PC-9 (cell line): Measurements from ENCODE around the gene C17orf78. TPM values are rescaled to one million over a fixed set of nuclear protein-coding genes. Genes with fewer than 3 reads are reported as not detected.
"Not testable (repeated sequence)": the region's sequence is repeated elsewhere in the genome, so short reads cannot be mapped to it uniquely, and the experiment has no call there.

Experiments used
- BruUV-seq: library from RNA; stranded (reverse); fragments of 400-500 nt; replicated peaks from 2 replicates; lab custom pipeline; 2021; lab: Mats Ljungman, UMichigan
- CTCF ChIA-PET: fragments of 300-600 bp; sonication (Branson Sonifier 250); formaldehyde crosslinking; loops from one replicate; lab custom pipeline; 2022; ENCODE audit warnings: antibody characterized with exemption; lab: Charles Lee
- POLR2A ChIA-PET: fragments of 300-600 bp; sonication (Branson Sonifier 250); formaldehyde crosslinking; loops from one replicate; lab custom pipeline; 2022; ENCODE audit warnings: antibody characterized with exemption; ENCODE audit not compliant: unreplicated experiment; lab: Charles Lee
- DNase-seq, 2 experiments: peaks; one replicate each; pipeline versions ENCODE4 v3.0.0 to v3.0.0-alpha.2; 2015 to 2022; ENCODE audit warnings: mixed read lengths in 1 of 2
- H2AFZ ChIP-seq: fragments of 200-600 bp; sonication (generic); 2 replicates; pipeline ENCODE4 v1.8.1; 2017; ENCODE audit warnings: antibody characterized with exemption
- H3F3A ChIP-seq: fragments of 200-600 bp; sonication (generic); 2 replicates; pipeline ENCODE4 v1.8.1; 2017; ENCODE audit warnings: antibody characterized with exemption, mild to moderate bottlenecking, low read depth; ENCODE audit not compliant: insufficient read depth
- H3K27ac ChIP-seq: fragments of 200-600 bp; sonication (generic); 2 replicates; pipeline ENCODE4 v1.6.1; 2016; ENCODE audit warnings: mixed run types
- H3K27me3 ChIP-seq: fragments of 200-600 bp; sonication (generic); 2 replicates; pipeline ENCODE4 v1.6.1; 2016; ENCODE audit warnings: low read depth, mixed run types; ENCODE audit not compliant: insufficient read depth
- H3K36me3 ChIP-seq: fragments of 200-600 bp; sonication (generic); 2 replicates; pipeline ENCODE4 v1.6.1; 2016; ENCODE audit warnings: low read depth, mixed run types
- H3K4me1 ChIP-seq: fragments of 200-600 bp; sonication (generic); replicated peaks from 2 replicates; pipeline ENCODE4 v1.6.1; 2016; ENCODE audit warnings: mixed run types; ENCODE audit not compliant: insufficient read depth
- H3K4me2 ChIP-seq: fragments of 200-600 bp; sonication (generic); 2 replicates; pipeline ENCODE4 v1.6.1; 2017; ENCODE audit warnings: mixed run types
- H3K4me3 ChIP-seq: fragments of 200-600 bp; sonication (generic); 2 replicates; pipeline ENCODE4 v1.6.1; 2016; ENCODE audit warnings: mixed run types
- H3K79me2 ChIP-seq: fragments of 200-600 bp; sonication (generic); 2 replicates; pipeline ENCODE4 v1.6.1; 2017; ENCODE audit warnings: low read depth, mixed run types
- H3K9me2 ChIP-seq: fragments of 200-600 bp; sonication (generic); 2 replicates; pipeline ENCODE4 v1.8.1; 2017; ENCODE audit warnings: mild to moderate bottlenecking; ENCODE audit not compliant: insufficient read depth
- H3K9me3 ChIP-seq: fragments of 200-600 bp; sonication (generic); 2 replicates; pipeline ENCODE4 v1.8.1; 2016; ENCODE audit warnings: low read depth; ENCODE audit not compliant: insufficient read depth
- H4K20me1 ChIP-seq: fragments of 200-600 bp; sonication (generic); 2 replicates; pipeline ENCODE4 v1.8.1; 2017; ENCODE audit not compliant: insufficient read depth
- EZH2 ChIP-seq: fragments of 200-600 bp; sonication (generic); IDR thresholded peaks from 2 replicates; pipeline ENCODE4 v1.8.0; 2017; ENCODE audit warnings: antibody characterized with exemption, low read depth
- intact Hi-C: fragments of 100-400 bp; cut with micrococcal nuclease; formaldehyde crosslinking; loops from one replicate; pipeline ENCODE4 v1.10.0; 2022; ENCODE audit not compliant: unreplicated experiment
- total RNA-seq: library from RNA; stranded (reverse); gene quantifications from 2 replicates; pipeline ENCODE4 v1.2.3, GENCODE V29; 2021
- TF ChIP-seq, protein P1 (sequence below): fragments of 200-600 bp; sonication (generic); conservative IDR thresholded peaks from 2 replicates; pipeline ENCODE4 v1.6.1; 2017; ENCODE audit warnings: mixed run types, antibody characterized with exemption, mild to moderate bottlenecking, moderate library complexity

The C17orf78 gene
- total RNA-seq, 1 experiment from 2014 or later: not detected

GRCh38 chr17:37438141-37438540 is 62.4 kb downstream of the C17orf78 start:
- POLR2A ChIA-PET: interaction anchor here (0.7 kb wide), 1 partner anchor 53 kb away, joined by 4 read pairs; no protein-coding TSS in a partner anchor
- H3F3A ChIP-seq: no peaks in the 10 kb centered on the region
- H3K9me3 ChIP-seq: no peaks in the 10 kb centered on the region
- H3K27me3 ChIP-seq: no peaks in the 10 kb centered on the region
- TF ChIP-seq, protein P1, sequence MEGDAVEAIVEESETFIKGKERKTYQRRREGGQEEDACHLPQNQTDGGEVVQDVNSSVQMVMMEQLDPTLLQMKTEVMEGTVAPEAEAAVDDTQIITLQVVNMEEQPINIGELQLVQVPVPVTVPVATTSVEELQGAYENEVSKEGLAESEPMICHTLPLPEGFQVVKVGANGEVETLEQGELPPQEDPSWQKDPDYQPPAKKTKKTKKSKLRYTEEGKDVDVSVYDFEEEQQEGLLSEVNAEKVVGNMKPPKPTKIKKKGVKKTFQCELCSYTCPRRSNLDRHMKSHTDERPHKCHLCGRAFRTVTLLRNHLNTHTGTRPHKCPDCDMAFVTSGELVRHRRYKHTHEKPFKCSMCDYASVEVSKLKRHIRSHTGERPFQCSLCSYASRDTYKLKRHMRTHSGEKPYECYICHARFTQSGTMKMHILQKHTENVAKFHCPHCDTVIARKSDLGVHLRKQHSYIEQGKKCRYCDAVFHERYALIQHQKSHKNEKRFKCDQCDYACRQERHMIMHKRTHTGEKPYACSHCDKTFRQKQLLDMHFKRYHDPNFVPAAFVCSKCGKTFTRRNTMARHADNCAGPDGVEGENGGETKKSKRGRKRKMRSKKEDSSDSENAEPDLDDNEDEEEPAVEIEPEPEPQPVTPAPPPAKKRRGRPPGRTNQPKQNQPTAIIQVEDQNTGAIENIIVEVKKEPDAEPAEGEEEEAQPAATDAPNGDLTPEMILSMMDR: peak; percentile 41; the same call in 1 of the 2 replicates
- no peak for TF ChIP-seq EZH2
- BruUV-seq: no TSS peak
- no peak overlapping the region for H2AFZ ChIP-seq
- no peak overlapping the region for H3K4me3 ChIP-seq
- H4K20me1 ChIP-seq: 0 out of 2 replicates have a peak, but pooled peaks cover 6% of the 10 kb centered on the region
- peaks cover 34% of the 10 kb centered on the region for H3K36me3 ChIP-seq
- CTCF ChIA-PET: interaction anchor here (0.6 kb wide), 1 partner anchor 73 kb away, joined by 7 read pairs; no protein-coding TSS in a partner anchor
- no peak overlapping the region for H3K27ac ChIP-seq
- H3K9me2 ChIP-seq: no peaks in the 10 kb centered on the region
- intact Hi-C loops: no loop called here
- H3K4me1 ChIP-seq: no peaks in the 10 kb centered on the region
- DNase-seq: no peak
- H3K4me2 ChIP-seq: no peak overlapping the region
- no peaks in the 10 kb centered on the region for H3K79me2 ChIP-seq

- no peak overlapping the region for H3K27ac ChIP-seq
- BruUV-seq: no TSS peak
- no peak overlapping the region for H2AFZ ChIP-seq
- H3K9me3 ChIP-seq: no peaks in the 10 kb centered on the region
- peaks cover 9% of the 10 kb centered on the region for H3K4me1 ChIP-seq
- H3K4me3 ChIP-seq: no peak overlapping the region
- H3K36me3 ChIP-seq: peaks cover 26% of the 10 kb centered on the region
- no peak for DNase-seq
- TF ChIP-seq, protein P1: no peak
- TF ChIP-seq EZH2: no peak
- POLR2A ChIA-PET: no interaction called here
- H3K27me3 ChIP-seq: no peaks in the 10 kb centered on the region
- no peaks in the 10 kb centered on the region for H4K20me1 ChIP-seq
- CTCF ChIA-PET: no interaction called here
- H3F3A ChIP-seq: peaks cover 9% of the 10 kb centered on the region; the same call in 1 of the 2 replicates
- intact Hi-C loops: no loop called here
- H3K4me2 ChIP-seq: no peak overlapping the region
- H3K79me2 ChIP-seq: no peaks in the 10 kb centered on the region
- H3K9me2 ChIP-seq: no peaks in the 10 kb centered on the region
These were observed 64.6 kb downstream of the C17orf78 start for GRCh38 chr17:37440424-37440823.

- H3K9me3 ChIP-seq, H3K27ac ChIP-seq, CTCF ChIA-PET, H3K4me2 ChIP-seq, H3K9me2 ChIP-seq, BruUV-seq, POLR2A ChIA-PET, H3K27me3 ChIP-seq, H2AFZ ChIP-seq, intact Hi-C loops, H3K4me3 ChIP-seq, H4K20me1 ChIP-seq, DNase-seq, H3K79me2 ChIP-seq: not testable (repeated sequence)
- H3F3A ChIP-seq: peaks cover 20% of the 10 kb centered on the region
- peaks cover 20% of the 10 kb centered on the region for H3K4me1 ChIP-seq
- peaks cover 17% of the 10 kb centered on the region for H3K36me3 ChIP-seq
These were observed 65.7 kb downstream of the C17orf78 start for GRCh38 chr17:37441369-37442014.

Other genes starting within 250 kb of the C17orf78 start
- 125 and 185 TPM in 2 replicates for gene ACACA, start 30.9 kb downstream of the C17orf78 start, total RNA-seq
- gene TADA2A, start 30.9 kb downstream of the C17orf78 start, total RNA-seq: 24.6 and 25.2 TPM in 2 replicates
- 17.1 and 23.3 TPM in 2 replicates for gene DUSP14, start 113.9 kb downstream of the C17orf78 start, total RNA-seq
- gene SYNRG, start 233.4 kb downstream of the C17orf78 start, total RNA-seq: 18.7 and 28.9 TPM in 2 replicates